Pancreas (tissue), 10 donors: ENCODE data around the gene TMEM130. TPM values are rescaled to one million over a fixed set of nuclear protein-coding genes. Genes with fewer than 3 reads are reported as not detected.

Experiments used
- ATAC-seq, 4 donors: fragments of 200-7000 bp; cut with Tn5 transposase; one replicate each; pipeline versions ENCODE4 v1.8.0 to v1.9.1; 2020; ENCODE audit warnings: mild to moderate bottlenecking in 4 of 4, moderate library complexity in 4 of 4
- DNase-seq, 6 donors: peaks; one replicate each; pipeline ENCODE4 v3.0.0-alpha.2; 2020
- FAIRE-seq: peaks from 2 replicates; lab custom pipeline; 2012; peaks lifted over from hg19 to GRCh38; lab: Jason Lieb, UNC
- H3K27ac ChIP-seq, 4 donors: fragments of 200-600 bp; sonication (generic); 1 replicate in 3 of 4; 2 replicates in 1 of 4; pipeline versions ENCODE4 v1.5.0 to v1.8.0; 2020
- H3K27me3 ChIP-seq, 4 donors: fragments of 200-600 bp; one replicate each; pipeline ENCODE4 v1.8.0; 2021
- H3K36me3 ChIP-seq, 3 donors: fragments of 200-600 bp; sonication (generic) in 1 of 3; one replicate each; pipeline versions ENCODE4 v1.5.0 to v1.8.0; 2020 to 2021
- H3K4me1 ChIP-seq, 3 donors: fragments of 200-600 bp; one replicate each; pipeline ENCODE4 v1.8.0; 2021
- H3K4me3 ChIP-seq, 4 donors: fragments of 200-600 bp; sonication (generic) in 2 of 4; one replicate each; pipeline versions ENCODE4 v1.5.0 to v1.8.0; 2020 to 2021
- H3K9me3 ChIP-seq, 4 donors: fragments of 200-600 bp; one replicate each; pipeline ENCODE4 v1.8.0; 2021
- CTCF ChIP-seq, 4 donors: fragments of 200-600 bp; sonication (generic) in 3 of 4; IDR thresholded peaks; one replicate each; pipeline versions ENCODE4 v1.5.0 to v1.8.0; 2021; ENCODE audit warnings: antibody characterized with exemption in 4 of 4
- WGBS, 2 donors: extraction: QIAGEN DNeasy Blood & Tissue Kit; methylation state at CpG; one replicate each; pipeline ENCODE4 v1.1.7; 2013; 5-methylcytosine and 5-hydroxymethylcytosine counted together
- intact Hi-C, 3 donors: fragments of 100-400 bp; cut with DNase I; formaldehyde crosslinking; loops; one replicate each; pipeline versions ENCODE4 v1.11.1 to v1.14.2; 2022
- polyA plus RNA-seq, 2 donors: library from polyadenylated mRNA; stranded (reverse); fragments of 200-250 nt; gene quantifications; one replicate each; pipeline ENCODE4 v1.2.3, GENCODE V29; 2013
- total RNA-seq, 6 donors: library from RNA; stranded (reverse); fragmentation: NEBNext Ultra II Directional in 4 of 6; extraction: Animal tissue kit (Norgen Biotek cat#: 25700) in 4 of 6; gene quantifications; one replicate each; pipeline versions ENCODE4 v1.2.1 to v1.2.4, GENCODE V29; 2021 to 2023
- donor health status: healthy with polysubstance abuse.
- donor health status: DM: no; HTN: no; CAD: no; lungs with moderate emphysema.
- donor health status: DM: no; HTN: no; CAD: no.
- donor health status: control.
- donor health status: control.
- donor health status: Bipolar disorder and iron deficiency.
- donor health status: DM: yes; HTN: yes; CAD: no.
- donor health status: DM: no; HTN: no; CAD: no.
- donor health status: DM: no; HTN: no; CAD: no.
- donor health status: DM: yes; HTN: yes; CAD: no.

TMEM130 gene
- total and polyA plus RNA-seq, 8 donors = 0.13 to 3.7 (median 0.45) TPM

- Histone ChIP-seq H3K36me3 (peaks cover 0 to 24% (median 0%) of the 10 kb centered on the region in 3 donors), H3K9me3 (no peaks in the 10 kb centered on the region), H3K4me1 (peaks cover 0 to 8% (median 6%) of the 10 kb centered on the region in 3 donors), H3K27ac (no peak overlapping the region), H3K4me3 (no peak overlapping the region), H3K27me3 (no peaks in the 10 kb centered on the region)
- FAIRE-seq (no peak), DNase-seq (peak in 1 of 6 donors; percentile 12), ATAC-seq (no peak)
- 88 to 89% methylated on average over 4 of the region's 4 CpGs for WGBS, 2 donors
- intact Hi-C loops = no loop called here
- TF ChIP-seq CTCF (IDR thresholded peaks at IDR 0.05) = no peak
Measured at GRCh38 chr7:98884416-98884815, 14.6 kb upstream of the TMEM130 start.

- no peak overlapping the region for H3K27ac ChIP-seq
- H3K4me3 ChIP-seq = no peak overlapping the region
- H3K9me3 ChIP-seq = no peaks in the 10 kb centered on the region
- intact Hi-C loops = no loop called here
- 84 to 86% methylated on average over 9 of the region's 9 CpGs for WGBS, 2 donors
- ATAC-seq (no peak), DNase-seq (no peak), FAIRE-seq (no peak)
- H3K4me1 ChIP-seq = peaks cover 0 to 8% (median 6%) of the 10 kb centered on the region in 3 donors
- no peak for TF ChIP-seq CTCF (IDR thresholded peaks at IDR 0.05)
- peaks cover 0 to 20% (median 0%) of the 10 kb centered on the region in 3 donors for H3K36me3 ChIP-seq
- H3K27me3 ChIP-seq = no peaks in the 10 kb centered on the region
Measured at GRCh38 chr7:98881561-98882315, 11.9 kb upstream of the TMEM130 start.

GRCh38 chr7:98880485-98880884 lies 10.7 kb upstream of the TMEM130 start:
- Histone ChIP-seq H3K4me3 (no peak overlapping the region), H3K27ac (no peak overlapping the region), H3K4me1 (peaks cover 0 to 8% (median 6%) of the 10 kb centered on the region in 3 donors), H3K36me3 (peaks cover 0 to 20% (median 0%) of the 10 kb centered on the region in 3 donors), H3K27me3 (no peaks in the 10 kb centered on the region), H3K9me3 (no peaks in the 10 kb centered on the region)
- DNase-seq (peak in 1 of 6 donors; percentile 9), ATAC-seq (no peak), FAIRE-seq (no peak)
- intact Hi-C loops = no loop called here
- 85 to 94% methylated on average over 8 of the region's 8 CpGs for WGBS, 2 donors
- no peak for TF ChIP-seq CTCF (IDR thresholded peaks at IDR 0.05)

- WGBS, 2 donors = 15 to 25% methylated on average over 9 of the region's 9 CpGs
- Histone ChIP-seq H3K27me3 (no peaks in the 10 kb centered on the region), H3K4me3 (peak overlapping the region in 3 of 4 donors; percentile 97 to 100 (median 99)), H3K36me3 (peaks cover 0 to 20% (median 0%) of the 10 kb centered on the region in 3 donors), H3K27ac (peak overlapping the region; percentile 37 to 94 (median 93)), H3K9me3 (no peaks in the 10 kb centered on the region), H3K4me1 (peaks cover 0 to 8% (median 6%) of the 10 kb centered on the region in 3 donors)
- ATAC-seq = no peak
- intact Hi-C loops = no loop called here
- no peak for TF ChIP-seq CTCF (IDR thresholded peaks at IDR 0.05)
- FAIRE-seq = no peak
- no peak for DNase-seq
Measured at GRCh38 chr7:98879979-98880315, 10.1 kb upstream of the TMEM130 start.
